Jurkat, Clone E6-1 (cell line): ENCODE results near the gene SMURF1.
A peak's percentile ranks its signal among the peaks of the same experiment; 100 is the strongest.
"Not testable (repeated sequence)": the region's sequence is repeated elsewhere in the genome, so short reads cannot be mapped to it uniquely, and the experiment has no call there.

Experiments
- DNase-seq: peaks from one replicate; pipeline ENCODE4 v3.0.0-alpha.2; 2011; ENCODE audit warnings: low read depth, low spot score
- H3K4me3 ChIP-seq: 2 replicates; pipeline ENCODE4 v1.5.1; 2011; ENCODE audit warnings: mild to moderate bottlenecking, low read length, control low read depth, moderate library complexity

The SMURF1 gene

DNA sequence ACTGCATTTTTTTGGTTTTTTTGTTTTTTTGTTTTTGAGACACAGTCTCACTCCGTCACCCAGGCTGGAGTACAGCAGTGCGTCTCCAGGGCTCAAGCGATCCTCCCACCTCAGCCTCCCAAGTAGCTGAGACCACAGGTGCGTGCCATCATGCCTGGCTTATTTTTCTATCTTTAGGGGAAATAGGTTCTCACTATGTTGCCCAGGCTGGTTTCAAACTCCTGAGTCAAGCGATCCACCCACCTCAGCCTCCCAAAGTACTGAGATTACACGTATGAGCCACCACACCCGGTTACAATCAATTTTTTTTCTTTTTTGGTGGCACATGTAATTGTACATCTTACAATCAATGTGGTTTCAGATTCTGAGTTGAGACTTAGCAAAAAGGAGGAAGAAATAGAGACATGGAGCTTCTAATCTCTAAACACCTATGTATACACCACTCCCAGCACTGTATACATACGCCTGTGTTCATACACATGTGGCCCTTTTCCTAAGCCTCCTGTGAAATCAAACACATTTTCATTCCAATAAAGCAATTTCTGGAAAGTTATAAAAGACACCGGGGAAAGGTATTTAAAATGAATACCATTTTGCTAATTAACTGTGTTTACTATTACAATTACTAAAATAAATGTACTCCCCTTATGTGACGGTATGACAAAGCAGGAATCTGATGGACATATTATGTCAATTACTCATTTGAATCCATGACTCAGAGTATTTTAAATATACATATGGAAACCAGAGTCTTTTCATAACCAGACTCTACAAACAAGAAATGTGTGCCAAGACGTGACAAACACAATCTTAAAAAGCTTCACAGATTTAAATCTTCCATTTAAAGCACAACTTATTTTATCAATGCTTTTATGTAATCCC, 40.9 kb downstream of the SMURF1 start:
- H3K4me3 ChIP-seq, result no peak overlapping the region
- no peak for DNase-seq

- no peak overlapping the region for H3K4me3 ChIP-seq
- DNase-seq, result no peak
Measured at GRCh38 chr7:99102361-99102760, 41.5 kb downstream of the SMURF1 start.

DNA sequence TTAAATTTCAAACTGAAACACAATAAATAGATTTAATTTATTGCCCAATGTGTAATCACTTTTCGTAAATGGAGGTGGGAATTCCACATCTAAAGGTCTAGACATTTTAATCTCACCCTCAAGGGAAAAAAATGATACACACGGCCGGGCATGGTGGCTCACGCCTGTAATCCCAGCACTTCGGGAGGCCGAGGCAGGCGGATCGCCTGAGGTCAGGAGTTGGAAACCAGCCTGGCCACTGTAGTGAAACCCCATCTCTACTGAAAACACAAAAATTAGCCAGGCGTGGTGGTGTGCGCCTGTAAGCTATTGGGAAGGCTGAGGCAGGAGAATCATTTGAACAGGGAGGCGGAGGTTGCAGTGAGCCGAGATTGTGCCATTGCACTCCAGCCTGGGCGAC, 42.4 kb downstream of the SMURF1 start:
- not testable (repeated sequence) for DNase-seq, H3K4me3 ChIP-seq

DNA sequence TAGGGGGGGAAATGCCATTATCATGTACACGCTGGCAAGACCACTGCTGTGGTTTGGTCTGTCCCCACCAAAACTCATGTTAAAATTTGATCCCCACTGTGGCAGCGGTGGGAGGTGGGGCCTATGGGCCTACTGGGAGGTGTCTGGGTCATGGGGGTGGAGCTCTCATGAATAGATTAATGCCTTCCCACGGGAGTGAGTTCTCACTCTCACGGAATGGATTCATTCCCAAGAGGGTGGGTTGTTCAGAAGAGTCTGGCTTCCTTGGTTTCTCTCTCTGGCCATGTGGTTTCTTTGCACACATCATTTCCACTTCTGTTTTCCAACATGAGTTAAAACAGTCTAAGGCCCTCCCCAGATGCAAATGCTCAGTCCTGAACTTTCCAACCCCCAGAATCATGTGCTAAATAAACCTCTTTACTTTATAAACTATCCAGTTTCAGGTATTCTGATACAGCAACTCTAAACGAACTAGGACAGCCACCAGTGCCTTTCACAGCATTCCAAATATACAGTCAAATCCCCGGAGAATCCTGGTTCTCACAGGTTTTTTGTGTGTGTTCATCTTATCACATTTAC, 44.3 kb downstream of the SMURF1 start:
- no peak for DNase-seq
- H3K4me3 ChIP-seq, result no peak overlapping the region

DNA sequence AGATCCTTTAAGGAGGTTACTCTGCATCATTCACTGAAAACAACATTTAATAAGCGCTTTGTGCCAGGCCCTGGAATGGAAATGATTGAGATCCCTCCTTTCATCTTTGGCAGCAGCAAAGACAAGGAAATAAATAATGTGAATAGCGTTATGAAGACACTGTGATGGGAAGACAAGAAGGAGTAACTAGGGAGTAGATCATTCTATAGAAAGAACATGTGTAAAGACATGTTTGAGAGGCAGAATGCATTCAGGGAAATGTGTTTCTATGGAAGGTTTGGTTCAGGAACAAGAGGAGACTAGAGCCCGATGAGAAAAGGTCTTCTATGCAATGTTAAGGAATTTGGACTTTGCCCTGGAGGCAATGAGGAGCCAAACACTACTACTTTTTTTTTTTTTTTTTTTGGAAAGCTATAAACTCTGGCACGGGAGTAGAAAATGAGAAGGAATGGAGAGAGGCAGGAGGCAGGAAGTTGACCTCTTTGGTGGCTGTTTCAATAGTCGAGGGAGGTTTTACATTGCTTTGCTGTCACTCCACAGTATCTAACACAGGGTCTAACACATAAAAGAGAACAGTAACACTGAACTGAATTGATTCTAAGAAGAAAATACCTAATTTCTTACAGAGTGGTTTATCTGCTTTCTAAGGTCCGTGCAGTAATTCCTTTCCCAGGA, 44.9 kb downstream of the SMURF1 start:
- DNase-seq, result no peak
- H3K4me3 ChIP-seq, result no peak overlapping the region

- no peak for DNase-seq
- no peak overlapping the region for H3K4me3 ChIP-seq
Measured at GRCh38 chr7:99098286-99098823, 45.6 kb downstream of the SMURF1 start.

GRCh38 chr7:99097730-99098129, 46.2 kb downstream of the SMURF1 start:
- H3K4me3 ChIP-seq, result no peak overlapping the region
- no peak for DNase-seq

DNA sequence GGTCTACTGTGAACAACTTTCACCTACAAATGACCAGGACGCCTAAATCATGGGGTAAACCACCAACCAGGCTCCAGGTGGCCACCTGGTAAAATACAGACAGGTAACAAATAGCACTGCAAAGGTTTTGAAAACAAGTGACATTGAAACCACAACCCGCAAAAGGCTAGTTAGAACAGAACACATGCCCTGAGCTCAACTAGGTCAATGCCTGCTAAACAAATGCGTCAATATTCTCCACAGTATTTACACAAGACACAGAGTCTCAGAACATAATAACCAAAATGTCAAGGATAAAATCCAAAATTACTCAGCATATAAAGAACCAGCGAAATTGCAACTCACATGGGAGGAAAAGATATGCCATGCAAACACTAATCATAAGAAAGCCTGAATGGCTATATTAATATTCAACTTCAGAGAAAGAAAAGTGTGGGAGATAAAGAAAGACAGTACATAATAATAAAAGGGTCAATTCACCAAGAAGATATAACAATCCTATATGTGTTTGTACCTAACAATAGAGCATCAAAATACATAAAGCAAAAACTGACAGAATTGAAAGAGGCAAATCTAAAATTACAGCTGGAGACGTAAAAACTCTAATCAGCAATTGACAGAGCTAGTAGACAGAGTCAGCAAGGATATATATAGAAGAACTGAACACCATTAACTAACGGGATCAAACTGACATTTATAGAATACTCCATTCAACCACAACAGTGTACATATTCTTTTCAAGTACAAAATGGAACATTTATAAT, 47.6 kb downstream of the SMURF1 start:
- DNase-seq, result no peak
- H3K4me3 ChIP-seq, result no peak overlapping the region

DNA sequence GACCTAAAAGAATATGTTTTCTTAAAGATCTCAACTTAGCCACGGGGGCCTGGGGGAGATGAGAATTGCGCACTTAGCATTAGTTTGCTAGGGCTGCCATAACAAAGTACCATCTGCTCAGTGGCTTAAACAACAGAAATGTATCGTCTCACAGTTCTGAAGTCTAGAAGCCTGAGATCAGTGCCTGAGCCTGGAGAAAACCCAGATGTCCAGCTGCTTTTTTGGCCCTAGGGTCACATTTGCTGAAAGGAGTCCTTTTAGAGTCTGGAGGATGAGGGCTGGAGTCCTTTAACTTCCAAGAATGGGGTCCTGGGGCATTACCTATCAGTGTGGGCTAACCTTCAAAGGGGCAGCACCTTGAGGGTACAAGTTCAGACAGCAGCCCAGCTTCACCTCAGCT, 48.2 kb downstream of the SMURF1 start:
- DNase-seq, result no peak
- H3K4me3 ChIP-seq, result no peak overlapping the region

DNA sequence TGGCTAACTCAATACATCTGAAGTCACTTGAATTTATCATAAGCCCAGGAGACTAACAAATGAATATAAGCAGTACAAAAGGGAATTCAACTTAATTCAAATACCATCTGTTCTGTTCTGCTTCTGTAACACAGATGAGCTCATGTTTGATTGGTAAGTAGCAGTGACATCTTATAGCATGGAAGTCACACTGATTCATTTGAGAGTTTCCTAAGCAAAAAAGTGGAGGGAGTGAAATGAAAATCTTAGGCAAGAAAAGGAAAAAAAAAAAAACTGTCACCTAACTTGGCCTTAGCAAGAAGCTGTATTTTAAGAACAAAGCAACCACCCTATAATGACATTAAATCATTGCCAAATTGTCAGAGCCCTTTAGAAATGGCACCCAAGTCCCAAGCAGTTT, 49.5 kb downstream of the SMURF1 start:
- no peak overlapping the region for H3K4me3 ChIP-seq
- DNase-seq, result no peak

DNA sequence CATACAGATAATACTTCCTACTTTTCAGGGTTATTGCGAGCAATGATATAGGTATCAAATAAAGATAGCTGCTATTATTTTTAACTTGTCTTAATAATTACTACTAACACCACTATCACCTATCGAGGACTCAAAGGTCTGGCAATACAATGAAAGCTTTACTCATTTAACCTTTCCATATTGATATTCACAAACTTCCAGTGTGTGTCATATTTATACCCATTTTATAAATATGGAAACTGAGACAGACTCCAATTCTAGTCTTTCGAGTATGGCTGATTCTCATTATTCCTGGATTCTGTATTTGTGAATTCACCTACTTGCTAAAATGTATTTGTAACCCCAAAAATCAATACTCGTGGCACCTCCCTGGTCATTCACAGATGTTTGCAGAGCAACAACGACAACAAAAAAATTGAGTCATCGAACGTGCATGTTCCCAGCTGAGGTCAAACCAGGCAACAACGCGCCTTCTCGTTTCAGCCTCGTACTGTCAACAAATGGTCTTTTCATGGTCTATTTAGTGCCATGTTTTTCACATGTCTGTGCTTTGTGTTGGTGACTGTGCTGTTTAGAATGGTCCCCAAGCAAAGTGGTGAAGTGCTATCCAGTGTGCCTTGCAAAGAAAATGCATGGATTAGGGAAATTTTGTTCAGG, 51.7 kb downstream of the SMURF1 start:
- H3K4me3 ChIP-seq, result no peak overlapping the region
- no peak for DNase-seq

GRCh38 chr7:99090771-99091542, 53.0 kb downstream of the SMURF1 start:
- H3K4me3 ChIP-seq, result no peak overlapping the region
- no peak for DNase-seq

- H3K4me3 ChIP-seq, result no peak overlapping the region
- no peak for DNase-seq
Measured at GRCh38 chr7:99089914-99090629, 53.8 kb downstream of the SMURF1 start.

- H3K4me3 ChIP-seq, result no peak overlapping the region
- DNase-seq, result no peak
Measured at GRCh38 chr7:99086944-99087343, 57.0 kb downstream of the SMURF1 start.

DNA sequence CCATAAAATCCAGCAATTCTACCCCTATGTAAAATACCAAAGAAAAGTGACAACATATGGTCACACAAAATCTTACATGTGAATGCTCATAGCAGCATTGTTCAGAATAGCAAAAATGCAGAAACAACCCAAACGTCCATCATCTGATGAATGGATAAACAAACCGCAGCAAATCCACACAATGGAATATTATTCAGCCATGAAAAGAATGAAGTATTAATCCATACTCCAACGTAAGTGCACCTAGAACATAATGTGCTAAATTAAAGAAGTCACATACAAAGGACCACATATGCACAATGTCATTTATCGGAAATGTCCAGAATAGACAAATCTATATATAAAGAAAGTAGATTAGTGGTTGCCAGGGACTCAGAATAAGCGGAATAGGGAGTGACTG, 57.4 kb downstream of the SMURF1 start:
- DNase-seq, result no peak
- H3K4me3 ChIP-seq, result no peak overlapping the region

DNA sequence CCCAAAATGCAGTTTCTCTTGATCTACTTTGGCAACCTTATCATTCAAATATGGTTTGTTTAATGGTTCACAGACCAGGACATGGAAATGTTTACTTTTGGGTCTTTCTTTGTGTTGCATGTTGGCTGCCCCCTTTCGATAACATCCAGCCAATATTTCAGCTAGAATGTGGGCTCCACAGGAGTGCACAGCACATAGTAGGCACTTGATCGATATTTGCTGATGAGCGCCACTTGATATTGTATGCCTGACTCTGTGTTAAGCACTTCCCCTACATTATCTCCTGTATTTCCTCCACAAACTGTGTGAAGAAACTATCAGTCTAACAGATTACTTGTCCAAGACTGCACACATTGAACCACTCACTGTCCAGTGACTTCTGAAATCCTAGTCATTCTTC, 60.2 kb downstream of the SMURF1 start:
- H3K4me3 ChIP-seq, result no peak overlapping the region
- DNase-seq, result no peak

GRCh38 chr7:99083068-99083651, 60.7 kb downstream of the SMURF1 start:
- no peak overlapping the region for H3K4me3 ChIP-seq
- peak; percentile 19 for DNase-seq
